ENCODE measurements around the gene LORICRIN.

Gene LORICRIN

DNA sequence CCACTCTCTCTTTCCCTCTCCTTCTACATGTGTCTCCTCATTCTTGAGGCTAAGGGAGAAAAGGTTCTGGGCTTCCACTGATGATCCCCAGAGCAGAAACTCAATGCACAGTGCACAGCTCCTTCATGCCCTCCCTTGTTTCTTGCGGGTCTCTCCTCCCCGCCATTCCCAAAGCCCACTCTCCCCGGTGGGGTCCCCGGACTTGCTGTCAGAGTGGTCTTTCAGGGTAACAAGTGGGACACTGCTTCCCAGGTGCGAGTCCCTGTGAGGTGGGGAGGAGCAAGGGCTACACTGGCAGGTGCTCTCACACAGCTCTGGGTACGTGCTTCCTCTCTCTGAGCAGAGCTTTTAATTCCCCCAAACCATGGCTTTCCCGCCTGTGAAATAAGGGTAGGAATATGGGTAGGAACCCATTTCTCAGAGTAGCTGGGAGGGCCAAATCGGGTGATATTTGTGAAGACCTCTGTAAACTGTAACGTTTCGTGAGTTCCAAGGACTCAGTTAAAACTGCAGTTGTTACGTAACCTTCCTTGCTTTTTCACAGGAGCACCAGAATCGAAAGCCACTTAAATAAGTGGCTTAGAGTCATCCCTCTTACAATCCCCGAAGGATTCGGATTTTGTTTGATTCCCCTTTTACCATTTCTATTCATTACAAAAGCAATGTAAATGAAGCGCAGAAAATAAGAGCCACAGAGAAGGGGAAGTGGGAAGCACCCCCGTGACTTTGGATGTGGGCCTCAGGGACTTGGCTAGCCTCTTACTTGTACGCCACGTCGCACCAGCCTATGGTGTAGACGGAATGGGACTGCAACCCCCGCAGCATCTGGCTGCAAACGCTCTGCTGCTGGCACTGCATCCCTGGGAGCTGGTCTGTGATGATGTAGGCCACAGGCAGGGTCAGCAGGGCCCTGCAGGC lies 47.1 kb downstream of the LORICRIN start:
- DNase-seq (ENCODE audit: low read depth) = no peak

DNA sequence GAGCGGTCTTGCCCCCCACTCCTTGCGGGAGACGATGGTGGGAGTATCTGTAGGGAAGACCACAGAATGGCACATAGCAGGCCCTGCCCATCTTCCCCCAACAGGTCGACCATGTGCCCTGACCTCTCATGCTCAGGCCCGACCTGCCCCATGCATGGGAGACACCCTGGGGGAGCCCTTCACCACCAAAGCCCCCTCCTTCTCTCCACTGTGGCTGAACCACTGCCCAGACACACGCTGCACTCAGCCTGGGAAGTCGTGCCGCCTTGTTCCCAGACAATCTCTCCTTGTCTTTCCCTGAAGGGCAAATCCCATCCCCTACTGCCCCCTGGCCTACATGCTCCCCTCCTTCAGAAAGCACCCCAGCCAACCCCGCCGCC lies 47.7 kb downstream of the LORICRIN start:
- DNase-seq (ENCODE audit: low read depth) = no peak

DNA sequence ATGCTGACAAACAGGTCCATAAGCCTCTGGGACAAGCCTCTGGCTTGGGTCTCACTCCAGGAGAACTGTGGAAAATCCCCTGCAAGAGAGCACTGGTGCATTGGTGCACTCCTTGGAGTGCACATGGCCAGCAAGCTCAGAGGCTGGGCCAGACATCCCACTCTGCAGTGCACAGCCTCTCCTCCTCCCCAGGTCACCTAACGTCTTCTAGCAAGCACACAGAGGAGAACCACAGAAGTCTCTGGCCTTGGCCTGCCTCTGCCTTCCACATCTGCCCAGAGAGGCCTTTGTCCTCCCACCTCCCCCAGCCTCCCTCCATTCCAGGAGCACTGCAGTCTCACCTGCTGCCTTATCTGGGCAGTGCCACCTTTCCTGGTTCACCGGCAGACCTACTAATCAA lies 49.1 kb downstream of the LORICRIN start:
- DNase-seq (ENCODE audit: low read depth) = no peak

DNA sequence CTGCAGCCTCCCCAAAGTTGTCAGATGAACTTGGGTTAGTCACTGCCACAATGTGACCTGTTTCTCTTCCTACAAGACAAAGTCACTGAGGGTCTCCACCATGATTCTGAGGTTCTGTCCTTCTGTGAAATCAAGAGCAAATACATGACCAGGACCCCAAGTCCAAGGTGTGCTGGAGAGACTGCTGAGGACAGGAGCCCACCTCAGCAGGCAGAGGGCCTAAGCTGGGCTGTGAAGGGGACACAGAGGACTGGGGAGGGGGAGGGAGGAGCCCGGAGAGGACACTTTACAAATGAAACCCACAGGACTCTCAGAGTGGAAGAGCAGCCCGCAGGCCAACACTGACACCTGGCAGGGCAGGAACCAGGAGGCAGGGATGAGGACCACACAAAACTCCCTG lies 50.0 kb downstream of the LORICRIN start:
- DNase-seq (ENCODE audit: low read depth) = no peak

DNA sequence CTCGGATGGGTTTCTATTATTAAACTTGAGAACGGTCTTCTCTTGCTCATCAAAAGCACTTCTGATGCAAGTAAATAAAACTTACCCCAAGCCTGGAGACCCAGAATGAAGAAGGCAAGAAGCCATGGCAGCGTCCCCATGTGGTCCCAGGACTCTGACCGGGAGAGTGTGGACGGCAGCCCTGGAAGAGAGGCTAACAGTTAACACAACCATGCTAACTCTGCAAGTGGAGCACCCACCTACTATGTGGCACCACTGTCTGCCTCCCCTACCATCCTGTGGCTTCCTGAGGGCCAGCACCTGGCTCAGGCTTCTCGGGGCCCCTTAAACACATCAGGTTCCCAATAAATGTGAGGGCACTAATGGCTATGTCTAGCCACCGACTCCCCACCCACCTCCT lies 51.0 kb downstream of the LORICRIN start:
- DNase-seq (ENCODE audit: low read depth) = no peak
